Measurements from ENCODE around the gene ZBTB43.

GRCh38 chr9:126869368-126869767 is 64.5 kb downstream of the ZBTB43 start:
- TF ChIP-seq POLR2A (IDR thresholded peaks at IDR 0.05): no peak
- TF ChIP-seq CTCF (IDR thresholded peaks at IDR 0.05): no peak
